ENCODE measurements around the gene ROR2.

DNA sequence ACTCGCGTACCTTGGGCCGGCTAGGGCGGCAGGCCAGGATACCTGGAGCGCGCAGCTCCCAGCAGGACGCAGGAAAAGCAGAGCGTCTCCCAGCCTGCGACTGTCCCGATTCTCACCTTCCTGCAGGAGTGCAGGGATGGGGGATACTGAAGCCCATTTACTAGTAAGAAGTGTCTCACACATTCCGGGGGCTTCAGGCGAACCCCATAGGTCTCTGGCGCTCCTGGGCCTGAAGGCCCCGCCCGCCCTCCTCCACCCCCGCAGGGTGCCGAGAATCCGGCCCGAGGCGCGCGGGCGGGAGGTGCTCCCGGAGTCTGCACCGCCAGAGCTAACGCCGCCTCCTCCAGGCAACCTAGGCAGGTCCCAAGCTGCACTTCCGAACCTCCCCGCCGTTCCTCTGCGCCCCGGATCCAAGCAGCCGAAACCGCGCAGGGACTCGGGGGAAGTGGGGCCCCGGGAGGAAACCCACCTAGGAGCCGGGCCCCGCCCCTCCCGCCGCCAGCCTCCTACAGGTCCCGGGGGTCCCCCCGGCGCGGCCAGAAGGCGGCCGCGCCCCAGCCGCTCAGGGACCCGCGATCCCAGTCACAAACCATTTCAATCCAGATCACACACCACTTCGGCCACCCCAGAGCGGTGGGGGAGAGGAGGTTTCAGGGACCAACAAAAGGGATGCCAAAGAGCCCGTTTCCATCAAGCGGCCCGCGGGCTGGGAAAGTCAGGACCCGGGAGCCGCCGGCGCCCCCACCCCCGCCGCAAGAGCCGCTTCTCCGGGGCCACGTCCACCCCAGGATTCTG lies 1.2 kb downstream of the ROR2 start:
- TF ChIP-seq EZH2 (IDR thresholded peaks at IDR 0.05; ENCODE audit: insufficient read depth, poor library complexity, severe bottlenecking): no peak
- TF ChIP-seq EZH2phosphoT487 (IDR thresholded peaks at IDR 0.05; ENCODE audit: insufficient read depth, low read depth): no peak

All from GM23248 (cell line).